Esophagus muscularis mucosa (tissue), 4 donors: ENCODE results near the gene ARL16. TPM values are rescaled to one million over a fixed set of nuclear protein-coding genes. Genes with fewer than 3 reads are reported as not detected.

ENCODE experiments used
- DNase-seq: peaks from one replicate; pipeline ENCODE4 v3.0.0-alpha.2; 2017; ENCODE audit errors: extremely low spot score
- H3K27ac ChIP-seq, 4 donors: fragments of 200-600 bp; sonication (generic); replicated peaks in 1 of 4; 1 replicate in 3 of 4; 2 replicates in 1 of 4; pipeline ENCODE4 v1.5.1; 2016 to 2019; ENCODE audit warnings: mild to moderate bottlenecking in 1 of 4
- H3K27me3 ChIP-seq, 4 donors: fragments of 200-600 bp; sonication (generic); one replicate each; pipeline versions ENCODE4 v1.5.1 to v1.6.0; 2016 to 2019
- H3K36me3 ChIP-seq, 4 donors: fragments of 200-600 bp; sonication (generic); one replicate each; pipeline ENCODE4 v1.5.1; 2016 to 2019
- H3K4me1 ChIP-seq, 4 donors: fragments of 200-600 bp; sonication (generic); one replicate each; pipeline ENCODE4 v1.5.1; 2016 to 2019
- H3K4me3 ChIP-seq, 4 donors: fragments of 200-600 bp; sonication (generic); 1 replicate in 2 of 4; 2 replicates in 2 of 4; pipeline ENCODE4 v1.5.1; 2016 to 2019; ENCODE audit warnings: mild to moderate bottlenecking in 4 of 4, moderate library complexity in 1 of 4
- H3K9me3 ChIP-seq, 4 donors: fragments of 200-600 bp; sonication (generic); 1 replicate in 3 of 4; 2 replicates in 1 of 4; pipeline ENCODE4 v1.5.1; 2016 to 2019
- EP300 ChIP-seq: sonication (generic); formaldehyde crosslinking; IDR thresholded peaks from one replicate; pipeline ENCODE4 v1.6.1; 2017; ENCODE audit warnings: antibody characterized with exemption
- POLR2A ChIP-seq: fragments of 450-650 bp; IDR thresholded peaks from one replicate; pipeline ENCODE4 v1.6.1; 2017; ENCODE audit warnings: antibody characterized with exemption, moderate library complexity, mild to moderate bottlenecking, low read depth
- POLR2AphosphoS5 ChIP-seq, 2 donors: sonication (generic); formaldehyde crosslinking; IDR thresholded peaks; one replicate each; pipeline ENCODE4 v1.6.1; 2017; ENCODE audit warnings: antibody characterized with exemption in 2 of 2
- WGBS: methylation state at CpG from one replicate; pipeline ENCODE4 v1.1.5; 2018; 5-methylcytosine and 5-hydroxymethylcytosine counted together
- intact Hi-C: fragments of 100-400 bp; cut with DNase I; formaldehyde crosslinking; loops from one replicate; pipeline ENCODE4 v1.15.1; 2023
- total RNA-seq, 4 donors: library from RNA; depleted of rRNA; stranded (reverse); fragments of >200 nt; gene quantifications; one replicate each; pipeline versions ENCODE4 v1.1.0 to v1.2.1, GENCODE V29; 2016
- TF ChIP-seq, protein P1 (sequence below), 3 experiments: fragments of 200-600 bp in 2 of 3; fragments of 450-650 bp in 1 of 3; sonication (generic) in 2 of 3; IDR thresholded peaks; one replicate each; pipeline ENCODE4 v1.5.1; 2017 to 2019; ENCODE audit warnings: antibody characterized with exemption in 3 of 3, mild to moderate bottlenecking in 2 of 3, moderate library complexity in 1 of 3

Gene ARL16
- total RNA-seq, 4 donors from 2014 or later = 23.7 to 38.3 (median 27.3) TPM

DNA sequence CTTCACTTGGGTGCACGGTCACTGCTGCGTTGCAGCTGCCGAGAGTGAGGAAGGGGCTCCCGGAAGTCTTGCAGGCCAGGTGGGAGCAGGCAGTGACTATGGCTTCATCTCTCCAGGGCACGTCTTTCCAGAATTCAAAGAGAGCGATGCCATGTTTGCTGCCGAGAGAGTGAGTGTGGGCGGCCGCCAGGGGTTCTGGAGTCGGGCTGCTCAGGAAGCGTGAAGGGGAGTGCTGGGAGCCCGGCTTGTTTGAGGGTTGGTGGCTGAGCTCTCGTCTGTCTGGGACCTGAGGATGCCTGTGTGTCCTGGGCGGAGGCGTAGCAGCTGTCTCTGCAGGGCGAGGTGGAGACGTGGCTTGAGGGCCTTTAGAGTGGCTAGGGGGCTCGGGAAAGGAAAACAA lies 6.5 kb upstream of the ARL16 start:
- DNase-seq = no peak
- intact Hi-C loops = no loop called here
- Histone ChIP-seq H3K27me3 (no peaks in the 10 kb centered on the region), H3K4me3 (no peak overlapping the region), H3K4me1 (peaks cover 8 to 18% (median 13%) of the 10 kb centered on the region in 4 donors), H3K9me3 (no peaks in the 10 kb centered on the region), H3K27ac (no peak overlapping the region), H3K36me3 (peaks cover 74 to 100% (median 97%) of the 10 kb centered on the region in 4 donors)
- TF ChIP-seq POLR2A (no peak), EP300 (no peak), POLR2AphosphoS5 (IDR thresholded peaks at IDR 0.05) (no peak)
- TF ChIP-seq, protein P1, sequence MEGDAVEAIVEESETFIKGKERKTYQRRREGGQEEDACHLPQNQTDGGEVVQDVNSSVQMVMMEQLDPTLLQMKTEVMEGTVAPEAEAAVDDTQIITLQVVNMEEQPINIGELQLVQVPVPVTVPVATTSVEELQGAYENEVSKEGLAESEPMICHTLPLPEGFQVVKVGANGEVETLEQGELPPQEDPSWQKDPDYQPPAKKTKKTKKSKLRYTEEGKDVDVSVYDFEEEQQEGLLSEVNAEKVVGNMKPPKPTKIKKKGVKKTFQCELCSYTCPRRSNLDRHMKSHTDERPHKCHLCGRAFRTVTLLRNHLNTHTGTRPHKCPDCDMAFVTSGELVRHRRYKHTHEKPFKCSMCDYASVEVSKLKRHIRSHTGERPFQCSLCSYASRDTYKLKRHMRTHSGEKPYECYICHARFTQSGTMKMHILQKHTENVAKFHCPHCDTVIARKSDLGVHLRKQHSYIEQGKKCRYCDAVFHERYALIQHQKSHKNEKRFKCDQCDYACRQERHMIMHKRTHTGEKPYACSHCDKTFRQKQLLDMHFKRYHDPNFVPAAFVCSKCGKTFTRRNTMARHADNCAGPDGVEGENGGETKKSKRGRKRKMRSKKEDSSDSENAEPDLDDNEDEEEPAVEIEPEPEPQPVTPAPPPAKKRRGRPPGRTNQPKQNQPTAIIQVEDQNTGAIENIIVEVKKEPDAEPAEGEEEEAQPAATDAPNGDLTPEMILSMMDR (IDR thresholded peaks at IDR 0.05) = no peak
- WGBS = 90% methylated on average over 18 of the region's 18 CpGs

DNA sequence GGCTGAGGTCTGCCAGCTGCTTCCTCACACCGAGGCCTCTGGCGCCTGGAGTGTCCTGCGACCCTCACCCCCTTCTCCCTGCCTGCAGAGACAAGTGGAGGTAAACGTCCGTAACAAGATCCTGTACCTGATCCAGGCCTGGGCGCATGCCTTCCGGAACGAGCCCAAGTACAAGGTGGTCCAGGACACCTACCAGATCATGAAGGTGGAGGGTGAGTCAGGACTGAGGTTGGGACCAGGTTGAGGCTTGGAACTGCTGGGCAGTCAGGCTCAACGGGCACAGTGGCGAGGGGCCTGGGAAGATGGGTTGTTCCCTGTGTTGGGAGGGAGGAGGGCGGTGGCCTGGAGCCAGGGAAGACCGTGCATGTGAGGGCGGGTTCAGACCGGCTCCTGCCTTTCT lies 5.0 kb upstream of the ARL16 start:
- Histone ChIP-seq H3K9me3 (no peaks in the 10 kb centered on the region), H3K4me3 (no peak overlapping the region), H3K4me1 (peaks cover 15 to 27% (median 22%) of the 10 kb centered on the region in 4 donors), H3K27me3 (no peaks in the 10 kb centered on the region), H3K27ac (no peak overlapping the region), H3K36me3 (peaks cover 59 to 86% (median 82%) of the 10 kb centered on the region in 4 donors)
- no peak for TF ChIP-seq EP300
- TF ChIP-seq, protein P1 (IDR thresholded peaks at IDR 0.05) = no peak
- no peak for TF ChIP-seq POLR2AphosphoS5 (IDR thresholded peaks at IDR 0.05)
- no peak for TF ChIP-seq POLR2A
- intact Hi-C loops = no loop called here
- 78% methylated on average over 9 of the region's 14 CpGs for WGBS
- no peak for DNase-seq

DNA sequence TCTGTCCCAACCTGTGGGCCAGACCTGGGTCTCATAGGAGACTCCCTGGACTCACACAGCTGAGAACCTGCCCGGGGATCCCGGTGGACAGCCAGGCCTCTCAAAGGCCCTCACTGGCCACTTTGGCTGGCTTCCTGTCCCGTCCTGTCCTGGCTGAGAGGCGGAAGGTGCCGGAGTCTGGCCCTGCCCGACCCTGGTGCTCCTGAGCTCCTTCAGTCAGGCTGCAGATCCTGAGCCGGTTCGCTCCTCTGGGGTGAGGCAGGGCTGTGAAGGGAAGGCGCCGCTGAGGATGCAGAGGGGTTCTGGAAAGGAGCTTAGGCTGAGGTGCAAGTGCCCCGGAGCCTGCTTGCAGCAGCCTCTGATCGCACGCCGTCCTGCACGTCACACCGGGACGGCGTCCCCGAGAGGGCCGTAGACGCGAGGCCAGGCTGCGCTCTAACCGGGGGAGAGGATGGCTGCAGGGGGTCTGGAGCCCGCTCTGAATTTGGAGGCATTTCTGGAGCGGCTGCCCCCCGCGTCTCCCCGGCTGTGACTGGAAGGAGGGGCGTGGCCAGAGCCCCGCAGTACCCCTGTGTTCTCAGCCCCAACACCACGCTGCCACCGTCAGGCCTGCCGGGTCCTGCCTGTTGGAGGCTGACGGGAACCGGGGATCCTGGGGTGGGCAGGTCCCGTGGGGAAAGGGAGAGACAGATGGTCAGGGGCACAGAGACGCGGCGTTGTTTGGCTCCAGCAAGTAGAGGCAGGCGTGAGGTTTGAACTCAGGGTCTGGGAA lies 4.4 kb upstream of the ARL16 start:
- no peak for DNase-seq
- Histone ChIP-seq H3K4me3 (no peak overlapping the region), H3K9me3 (no peaks in the 10 kb centered on the region), H3K27ac (no peak overlapping the region), H3K36me3 (peaks cover 54 to 79% (median 76%) of the 10 kb centered on the region in 4 donors), H3K27me3 (no peaks in the 10 kb centered on the region), H3K4me1 (peaks cover 15 to 30% (median 24%) of the 10 kb centered on the region in 4 donors)
- TF ChIP-seq POLR2A (no peak), POLR2AphosphoS5 (IDR thresholded peaks at IDR 0.05) (no peak), EP300 (no peak)
- TF ChIP-seq, protein P1 (IDR thresholded peaks at IDR 0.05) = no peak
- 90% methylated on average over 41 of the region's 41 CpGs for WGBS
- intact Hi-C loops = no loop called here

DNA sequence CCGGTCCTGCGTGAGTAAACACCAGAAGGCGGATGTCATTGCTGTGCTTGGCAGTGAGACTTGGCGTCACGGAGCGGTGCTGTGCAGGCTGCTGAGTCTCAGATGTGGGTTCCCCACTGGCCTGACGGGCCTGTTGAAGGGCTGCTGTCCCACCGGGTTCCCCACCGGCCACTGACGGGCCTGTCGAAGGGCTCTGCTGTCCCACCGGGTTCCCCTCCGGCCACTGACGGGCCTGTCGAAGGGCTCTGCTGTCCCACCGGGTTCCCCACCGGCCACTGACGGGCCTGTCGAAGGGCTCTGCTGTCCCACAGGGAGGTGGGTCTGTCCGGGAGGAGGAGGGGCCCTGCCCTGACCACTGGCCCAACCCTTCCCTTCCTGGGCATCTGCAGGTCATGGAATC lies 3.0 kb upstream of the ARL16 start:
- Histone ChIP-seq H3K9me3 (no peaks in the 10 kb centered on the region), H3K4me1 (peaks cover 23 to 44% (median 38%) of the 10 kb centered on the region in 4 donors), H3K4me3 (no peak overlapping the region), H3K27ac (no peak overlapping the region), H3K36me3 (peaks cover 44 to 67% (median 65%) of the 10 kb centered on the region in 4 donors), H3K27me3 (no peaks in the 10 kb centered on the region)
- DNase-seq = no peak
- intact Hi-C loops = no loop called here
- 92% methylated on average over 7 of the region's 20 CpGs for WGBS
- TF ChIP-seq, protein P1 (IDR thresholded peaks at IDR 0.05) = no peak
- TF ChIP-seq POLR2AphosphoS5 (IDR thresholded peaks at IDR 0.05) (no peak), EP300 (no peak), POLR2A (no peak)
